ENCODE results near the gene TMEM238L. TPM values are rescaled to one million over a fixed set of nuclear protein-coding genes. Genes with fewer than 3 reads are reported as not detected.

TMEM238L gene
- total RNA-seq, 1 donor from 2014 or later = not detected

GRCh38 chr17:10758062-10758461, 45.8 kb downstream of the TMEM238L start:
- TF ChIP-seq CTCF (IDR thresholded peaks at IDR 0.05) = no peak
- no peak for DNase-seq (ENCODE audit: extremely low spot score, unreplicated experiment)
- Mint-ChIP-seq H3K27ac (ENCODE audit: unreplicated experiment) (no peak overlapping the region), H3K4me3 (ENCODE audit: unreplicated experiment) (no peak overlapping the region), H3K36me3 (ENCODE audit: unreplicated experiment) (no peaks in the 10 kb centered on the region), H3K9me3 (ENCODE audit: unreplicated experiment) (no peaks in the 10 kb centered on the region), H3K27me3 (ENCODE audit: unreplicated experiment) (peaks cover 5% of the 10 kb centered on the region), H3K4me1 (ENCODE audit: unreplicated experiment) (peaks cover 3% of the 10 kb centered on the region)

- no peak for DNase-seq (ENCODE audit: extremely low spot score, unreplicated experiment)
- no peak overlapping the region for H3K27ac Mint-ChIP-seq (ENCODE audit: unreplicated experiment)
- peaks cover 5% of the 10 kb centered on the region for H3K27me3 Mint-ChIP-seq (ENCODE audit: unreplicated experiment)
- peaks cover 3% of the 10 kb centered on the region for H3K4me1 Mint-ChIP-seq (ENCODE audit: unreplicated experiment)
- TF ChIP-seq CTCF (IDR thresholded peaks at IDR 0.05) = no peak
- H3K36me3 Mint-ChIP-seq (ENCODE audit: unreplicated experiment) = no peaks in the 10 kb centered on the region
- H3K9me3 Mint-ChIP-seq (ENCODE audit: unreplicated experiment) = no peaks in the 10 kb centered on the region
- no peak overlapping the region for H3K4me3 Mint-ChIP-seq (ENCODE audit: unreplicated experiment)
Measured at GRCh38 chr17:10757647-10758046, 46.3 kb downstream of the TMEM238L start.

GRCh38 chr17:10757067-10757466, 46.8 kb downstream of the TMEM238L start:
- Mint-ChIP-seq H3K9me3 (ENCODE audit: unreplicated experiment) (no peaks in the 10 kb centered on the region), H3K4me3 (ENCODE audit: unreplicated experiment) (no peak overlapping the region), H3K27ac (ENCODE audit: unreplicated experiment) (no peak overlapping the region), H3K4me1 (ENCODE audit: unreplicated experiment) (peaks cover 3% of the 10 kb centered on the region), H3K27me3 (ENCODE audit: unreplicated experiment) (peaks cover 5% of the 10 kb centered on the region), H3K36me3 (ENCODE audit: unreplicated experiment) (no peaks in the 10 kb centered on the region)
- TF ChIP-seq CTCF (IDR thresholded peaks at IDR 0.05) = no peak
- no peak for DNase-seq (ENCODE audit: extremely low spot score, unreplicated experiment)

GRCh38 chr17:10756619-10757018, 47.3 kb downstream of the TMEM238L start:
- no peaks in the 10 kb centered on the region for H3K9me3 Mint-ChIP-seq (ENCODE audit: unreplicated experiment)
- no peak overlapping the region for H3K4me3 Mint-ChIP-seq (ENCODE audit: unreplicated experiment)
- no peak for TF ChIP-seq CTCF (IDR thresholded peaks at IDR 0.05)
- DNase-seq (ENCODE audit: extremely low spot score, unreplicated experiment) = no peak
- H3K36me3 Mint-ChIP-seq (ENCODE audit: unreplicated experiment) = no peaks in the 10 kb centered on the region
- no peak overlapping the region for H3K27ac Mint-ChIP-seq (ENCODE audit: unreplicated experiment)
- H3K27me3 Mint-ChIP-seq (ENCODE audit: unreplicated experiment) = peaks cover 5% of the 10 kb centered on the region
- H3K4me1 Mint-ChIP-seq (ENCODE audit: unreplicated experiment) = peaks cover 3% of the 10 kb centered on the region

- H3K36me3 Mint-ChIP-seq (ENCODE audit: unreplicated experiment) = no peaks in the 10 kb centered on the region
- peaks cover 5% of the 10 kb centered on the region for H3K27me3 Mint-ChIP-seq (ENCODE audit: unreplicated experiment)
- no peak for DNase-seq (ENCODE audit: extremely low spot score, unreplicated experiment)
- no peak for TF ChIP-seq CTCF (IDR thresholded peaks at IDR 0.05)
- H3K4me1 Mint-ChIP-seq (ENCODE audit: unreplicated experiment) = peaks cover 3% of the 10 kb centered on the region
- no peak overlapping the region for H3K4me3 Mint-ChIP-seq (ENCODE audit: unreplicated experiment)
- no peak overlapping the region for H3K27ac Mint-ChIP-seq (ENCODE audit: unreplicated experiment)
- no peaks in the 10 kb centered on the region for H3K9me3 Mint-ChIP-seq (ENCODE audit: unreplicated experiment)
Measured at GRCh38 chr17:10756185-10756584, 47.7 kb downstream of the TMEM238L start.

All from osteocyte (in vitro differentiated cells).